ENCODE measurements around the gene HIGD1A.

DNA sequence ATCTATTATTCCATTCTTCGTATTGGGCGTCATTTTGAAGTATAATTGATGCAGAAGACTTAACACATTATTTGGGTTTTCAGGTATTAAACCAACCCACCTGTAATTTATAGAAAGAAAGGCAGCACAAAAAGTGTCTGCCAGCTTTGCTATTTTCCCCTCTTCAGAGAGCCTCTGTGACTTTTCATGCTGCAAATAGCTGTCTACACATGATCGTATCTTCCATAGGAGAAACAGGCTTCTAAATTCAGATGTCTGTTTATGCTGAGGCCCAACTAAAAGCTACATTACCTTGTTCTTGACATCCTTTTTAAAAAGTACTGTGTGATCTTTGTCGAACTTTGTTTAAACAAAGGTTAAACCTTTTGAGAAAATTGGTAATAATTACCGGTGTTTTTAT is 10.0 kb upstream of the HIGD1A start:
- TF ChIP-seq POLR2AphosphoS5 (IDR thresholded peaks at IDR 0.05; ENCODE audit: borderline replicate concordance, low read depth, low read length): no peak
- TF ChIP-seq EZH2 (IDR thresholded peaks at IDR 0.05): no peak

Measured in SK-N-MC (cell line).